H1 (cell line): ENCODE results near the gene CKAP4. TPM values are rescaled to one million over a fixed set of nuclear protein-coding genes. Genes with fewer than 3 reads are reported as not detected.

ENCODE experiments used
- EP300 ChIP-seq, 2 experiments: IDR thresholded peaks; 1 replicate in 1 of 2; 2 replicates in 1 of 2; pipeline ENCODE4 v1.6.1; 2011 to 2012; ENCODE audit warnings: low read depth in 2 of 2, low read length in 2 of 2, mild to moderate bottlenecking in 2 of 2, borderline replicate concordance in 1 of 2, inconsistent platforms in 1 of 2, moderate library complexity in 1 of 2
- KDM4A ChIP-seq: IDR thresholded peaks from one replicate; pipeline ENCODE4 v1.7.1; 2012; ENCODE audit warnings: low read depth, mild to moderate bottlenecking, moderate library complexity, low read length, inconsistent platforms; ENCODE audit not compliant: severe bottlenecking
- POU5F1 ChIP-seq: IDR thresholded peaks from 2 replicates; pipeline ENCODE4 v1.6.1; 2011; ENCODE audit warnings: low read depth, mild to moderate bottlenecking, low read length, moderate library complexity
- RNF2 ChIP-seq: fragments of 200-900, 300-1000 bp; sonication (generic); IDR thresholded peaks from 2 replicates; pipeline ENCODE4 v1.7.1; 2016; ENCODE audit warnings: borderline replicate concordance, low read depth, mild to moderate bottlenecking, antibody characterized with exemption, low read length; ENCODE audit not compliant: poor library complexity, severe bottlenecking; ENCODE audit errors: missing control alignments
- SP2 ChIP-seq: IDR thresholded peaks from 2 replicates; pipeline ENCODE4 v1.6.1; 2012; ENCODE audit warnings: mild to moderate bottlenecking, low read length, inconsistent platforms
- polyA plus RNA-seq, 7 experiments: library from polyadenylated mRNA; depleted of rRNA in 3 of 7; stranded (reverse) in 5 of 7; unstranded in 2 of 7; fragments of >200 nt in 5 of 7; fragments of 200-250 nt in 2 of 7; gene quantifications; 1 replicate in 5 of 7; 2 replicates in 1 of 7; 4 replicates in 1 of 7; pipeline versions ENCODE4 v1.2.1 to v1.2.3, GENCODE V29; 2011 to 2013; ENCODE audit warnings: missing spikeins in 2 of 7, mixed read lengths in 2 of 7
- total RNA-seq: library from RNA; stranded (reverse); fragmentation: NEBNext Ultra II Directional; extraction: Animal tissue kit (Norgen Biotek cat#: 25700); gene quantifications from 2 replicates; pipeline ENCODE4 v1.2.1, GENCODE V29; 2021
- TF ChIP-seq, protein P1 (sequence below): fragments of 300-600 bp; sonication (generic); IDR thresholded peaks from 2 replicates; pipeline ENCODE4 v1.7.1; 2012; ENCODE audit warnings: low read length, moderate library complexity, mild to moderate bottlenecking, inconsistent platforms; ENCODE audit not compliant: insufficient replicate concordance

CKAP4 gene
- total and polyA plus RNA-seq, 2 of the 8 experiments (the other 6 are each of a cell fraction or from before 2014, with no cell fraction given): 35.8 to 80.7 TPM

DNA sequence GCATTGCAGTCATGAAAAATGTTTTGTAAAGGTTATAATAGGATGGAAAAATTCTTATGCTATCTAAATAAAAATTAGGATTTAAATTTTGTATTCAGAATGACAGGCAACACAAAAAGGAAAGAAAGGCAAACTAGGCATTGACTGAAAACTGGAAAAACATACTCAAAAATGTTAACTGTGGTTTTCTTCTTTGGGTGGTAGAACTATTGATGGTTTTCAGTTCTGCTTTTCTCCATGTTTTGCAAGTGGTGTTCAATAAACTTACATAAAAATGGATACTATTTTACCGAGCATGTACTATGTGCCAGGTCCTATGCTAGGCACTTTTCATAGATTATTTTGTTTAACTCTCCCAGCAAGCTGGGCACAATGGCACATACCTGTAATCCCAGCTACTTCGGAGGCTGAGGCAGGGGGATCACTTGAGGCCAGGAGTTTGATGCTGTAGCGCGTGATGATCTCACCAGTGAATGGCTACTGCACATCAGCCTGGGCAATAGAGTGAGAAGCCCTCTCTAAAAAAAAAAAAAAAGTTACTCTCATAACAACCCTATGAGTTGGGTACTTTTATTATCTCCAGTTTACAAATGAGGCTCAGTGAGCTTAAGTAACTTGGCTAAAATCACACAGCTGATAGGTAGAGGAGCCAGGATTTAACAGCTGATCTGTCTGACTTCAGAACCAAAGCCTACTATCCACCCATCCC, 28.4 kb upstream of the CKAP4 start (continued):
- TF ChIP-seq, protein P1, sequence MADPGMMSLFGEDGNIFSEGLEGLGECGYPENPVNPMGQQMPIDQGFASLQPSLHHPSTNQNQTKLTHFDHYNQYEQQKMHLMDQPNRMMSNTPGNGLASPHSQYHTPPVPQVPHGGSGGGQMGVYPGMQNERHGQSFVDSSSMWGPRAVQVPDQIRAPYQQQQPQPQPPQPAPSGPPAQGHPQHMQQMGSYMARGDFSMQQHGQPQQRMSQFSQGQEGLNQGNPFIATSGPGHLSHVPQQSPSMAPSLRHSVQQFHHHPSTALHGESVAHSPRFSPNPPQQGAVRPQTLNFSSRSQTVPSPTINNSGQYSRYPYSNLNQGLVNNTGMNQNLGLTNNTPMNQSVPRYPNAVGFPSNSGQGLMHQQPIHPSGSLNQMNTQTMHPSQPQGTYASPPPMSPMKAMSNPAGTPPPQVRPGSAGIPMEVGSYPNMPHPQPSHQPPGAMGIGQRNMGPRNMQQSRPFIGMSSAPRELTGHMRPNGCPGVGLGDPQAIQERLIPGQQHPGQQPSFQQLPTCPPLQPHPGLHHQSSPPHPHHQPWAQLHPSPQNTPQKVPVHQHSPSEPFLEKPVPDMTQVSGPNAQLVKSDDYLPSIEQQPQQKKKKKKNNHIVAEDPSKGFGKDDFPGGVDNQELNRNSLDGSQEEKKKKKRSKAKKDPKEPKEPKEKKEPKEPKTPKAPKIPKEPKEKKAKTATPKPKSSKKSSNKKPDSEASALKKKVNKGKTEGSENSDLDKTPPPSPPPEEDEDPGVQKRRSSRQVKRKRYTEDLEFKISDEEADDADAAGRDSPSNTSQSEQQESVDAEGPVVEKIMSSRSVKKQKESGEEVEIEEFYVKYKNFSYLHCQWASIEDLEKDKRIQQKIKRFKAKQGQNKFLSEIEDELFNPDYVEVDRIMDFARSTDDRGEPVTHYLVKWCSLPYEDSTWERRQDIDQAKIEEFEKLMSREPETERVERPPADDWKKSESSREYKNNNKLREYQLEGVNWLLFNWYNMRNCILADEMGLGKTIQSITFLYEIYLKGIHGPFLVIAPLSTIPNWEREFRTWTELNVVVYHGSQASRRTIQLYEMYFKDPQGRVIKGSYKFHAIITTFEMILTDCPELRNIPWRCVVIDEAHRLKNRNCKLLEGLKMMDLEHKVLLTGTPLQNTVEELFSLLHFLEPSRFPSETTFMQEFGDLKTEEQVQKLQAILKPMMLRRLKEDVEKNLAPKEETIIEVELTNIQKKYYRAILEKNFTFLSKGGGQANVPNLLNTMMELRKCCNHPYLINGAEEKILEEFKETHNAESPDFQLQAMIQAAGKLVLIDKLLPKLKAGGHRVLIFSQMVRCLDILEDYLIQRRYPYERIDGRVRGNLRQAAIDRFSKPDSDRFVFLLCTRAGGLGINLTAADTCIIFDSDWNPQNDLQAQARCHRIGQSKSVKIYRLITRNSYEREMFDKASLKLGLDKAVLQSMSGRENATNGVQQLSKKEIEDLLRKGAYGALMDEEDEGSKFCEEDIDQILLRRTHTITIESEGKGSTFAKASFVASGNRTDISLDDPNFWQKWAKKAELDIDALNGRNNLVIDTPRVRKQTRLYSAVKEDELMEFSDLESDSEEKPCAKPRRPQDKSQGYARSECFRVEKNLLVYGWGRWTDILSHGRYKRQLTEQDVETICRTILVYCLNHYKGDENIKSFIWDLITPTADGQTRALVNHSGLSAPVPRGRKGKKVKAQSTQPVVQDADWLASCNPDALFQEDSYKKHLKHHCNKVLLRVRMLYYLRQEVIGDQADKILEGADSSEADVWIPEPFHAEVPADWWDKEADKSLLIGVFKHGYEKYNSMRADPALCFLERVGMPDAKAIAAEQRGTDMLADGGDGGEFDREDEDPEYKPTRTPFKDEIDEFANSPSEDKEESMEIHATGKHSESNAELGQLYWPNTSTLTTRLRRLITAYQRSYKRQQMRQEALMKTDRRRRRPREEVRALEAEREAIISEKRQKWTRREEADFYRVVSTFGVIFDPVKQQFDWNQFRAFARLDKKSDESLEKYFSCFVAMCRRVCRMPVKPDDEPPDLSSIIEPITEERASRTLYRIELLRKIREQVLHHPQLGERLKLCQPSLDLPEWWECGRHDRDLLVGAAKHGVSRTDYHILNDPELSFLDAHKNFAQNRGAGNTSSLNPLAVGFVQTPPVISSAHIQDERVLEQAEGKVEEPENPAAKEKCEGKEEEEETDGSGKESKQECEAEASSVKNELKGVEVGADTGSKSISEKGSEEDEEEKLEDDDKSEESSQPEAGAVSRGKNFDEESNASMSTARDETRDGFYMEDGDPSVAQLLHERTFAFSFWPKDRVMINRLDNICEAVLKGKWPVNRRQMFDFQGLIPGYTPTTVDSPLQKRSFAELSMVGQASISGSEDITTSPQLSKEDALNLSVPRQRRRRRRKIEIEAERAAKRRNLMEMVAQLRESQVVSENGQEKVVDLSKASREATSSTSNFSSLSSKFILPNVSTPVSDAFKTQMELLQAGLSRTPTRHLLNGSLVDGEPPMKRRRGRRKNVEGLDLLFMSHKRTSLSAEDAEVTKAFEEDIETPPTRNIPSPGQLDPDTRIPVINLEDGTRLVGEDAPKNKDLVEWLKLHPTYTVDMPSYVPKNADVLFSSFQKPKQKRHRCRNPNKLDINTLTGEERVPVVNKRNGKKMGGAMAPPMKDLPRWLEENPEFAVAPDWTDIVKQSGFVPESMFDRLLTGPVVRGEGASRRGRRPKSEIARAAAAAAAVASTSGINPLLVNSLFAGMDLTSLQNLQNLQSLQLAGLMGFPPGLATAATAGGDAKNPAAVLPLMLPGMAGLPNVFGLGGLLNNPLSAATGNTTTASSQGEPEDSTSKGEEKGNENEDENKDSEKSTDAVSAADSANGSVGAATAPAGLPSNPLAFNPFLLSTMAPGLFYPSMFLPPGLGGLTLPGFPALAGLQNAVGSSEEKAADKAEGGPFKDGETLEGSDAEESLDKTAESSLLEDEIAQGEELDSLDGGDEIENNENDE: no peak
- TF ChIP-seq POU5F1 (no peak), EP300 (IDR thresholded peaks at IDR 0.05; ENCODE audit: borderline replicate concordance in 1 of 2, low read depth in 2 of 2, low read length in 2 of 2) (no peak), SP2 (no peak), RNF2 (no peak), KDM4A (no peak)
